NCI-H460 (cell line): ENCODE results near the gene PDE11A. TPM values are rescaled to one million over a fixed set of nuclear protein-coding genes. Genes with fewer than 3 reads are reported as not detected.

ENCODE experiments used
- DNase-seq: peaks from one replicate; pipeline ENCODE4 v3.0.0-alpha.2; 2016; ENCODE audit warnings: low read depth; ENCODE audit errors: extremely low read depth
- total RNA-seq: library from RNA; depleted of rRNA; stranded (reverse); fragments of >200 nt; shearing (Covaris generic); gene quantifications from 2 replicates; pipeline ENCODE4 v1.2.3, GENCODE V29; 2014

PDE11A gene
- total RNA-seq, 1 experiment from 2014 or later = 0.07 TPM

- no peak for DNase-seq
These were observed 294.1 kb downstream of the PDE11A start for GRCh38 chr2:177778472-177778871.

- DNase-seq = no peak
These were observed 300.0 kb downstream of the PDE11A start for GRCh38 chr2:177772529-177772928.

GRCh38 chr2:177771191-177771590 is 301.4 kb downstream of the PDE11A start:
- no peak for DNase-seq

- no peak for DNase-seq
These were observed 304.8 kb downstream of the PDE11A start for GRCh38 chr2:177767768-177768167.

GRCh38 chr2:177765698-177766097 is 306.9 kb downstream of the PDE11A start:
- DNase-seq = no peak

GRCh38 chr2:177763531-177764265 is 308.9 kb downstream of the PDE11A start:
- DNase-seq = peak; percentile 74

- no peak for DNase-seq
These were observed 313.1 kb downstream of the PDE11A start for GRCh38 chr2:177759443-177759842.

GRCh38 chr2:177758591-177759371 is 313.8 kb downstream of the PDE11A start:
- peak; percentile 51 for DNase-seq

- no peak for DNase-seq
These were observed 316.2 kb downstream of the PDE11A start for GRCh38 chr2:177756336-177756735.

GRCh38 chr2:177754492-177754873 is 318.1 kb downstream of the PDE11A start:
- DNase-seq = peak; percentile 28

- DNase-seq = peak; percentile 90
These were observed 318.7 kb downstream of the PDE11A start for GRCh38 chr2:177753682-177754491.

GRCh38 chr2:177748360-177748759 is 324.2 kb downstream of the PDE11A start:
- DNase-seq = no peak

- no peak for DNase-seq
These were observed 325.2 kb downstream of the PDE11A start for GRCh38 chr2:177747384-177747783.

GRCh38 chr2:177746358-177746757 is 326.2 kb downstream of the PDE11A start:
- no peak for DNase-seq

- DNase-seq = no peak
These were observed 327.0 kb downstream of the PDE11A start for GRCh38 chr2:177745531-177745930.

GRCh38 chr2:177742851-177743250 is 329.7 kb downstream of the PDE11A start:
- no peak for DNase-seq

GRCh38 chr2:177741866-177742265 is 330.7 kb downstream of the PDE11A start:
- no peak for DNase-seq

- DNase-seq = no peak
These were observed 331.9 kb downstream of the PDE11A start for GRCh38 chr2:177740700-177741099.

- no peak for DNase-seq
These were observed 333.9 kb downstream of the PDE11A start for GRCh38 chr2:177738461-177739235.

- DNase-seq = no peak
These were observed 337.2 kb downstream of the PDE11A start for GRCh38 chr2:177735318-177735803.
